H9 (cell line): ENCODE measurements around the gene RBM33. TPM values are rescaled to one million over a fixed set of nuclear protein-coding genes. Genes with fewer than 3 reads are reported as not detected.

ENCODE experiments used
- DNase-seq: peaks from one replicate; pipeline ENCODE4 v3.0.0-alpha.2; 2017
- H2AFZ ChIP-seq: one replicate; pipeline ENCODE4 v1.6.1; 2013; ENCODE audit warnings: mild to moderate bottlenecking, low read length, control low read depth, moderate library complexity
- H2AK5ac ChIP-seq: 2 replicates; pipeline ENCODE4 v1.6.1; 2013; ENCODE audit warnings: low read length, control low read depth, mixed read lengths; ENCODE audit not compliant: insufficient read length
- H2BK120ac ChIP-seq: one replicate; pipeline ENCODE4 v1.6.1; 2013; ENCODE audit warnings: low read depth, mild to moderate bottlenecking, low read length, control low read depth, inconsistent platforms; ENCODE audit not compliant: poor library complexity, severe bottlenecking
- H2BK12ac ChIP-seq: 2 replicates; pipeline ENCODE4 v1.6.1; 2013; ENCODE audit warnings: low read length, control low read depth, mixed read lengths, low read depth; ENCODE audit not compliant: insufficient read length
- H2BK15ac ChIP-seq: 2 replicates; pipeline ENCODE4 v1.6.1; 2013; ENCODE audit warnings: low read depth, low read length, control low read depth
- H2BK20ac ChIP-seq: one replicate; pipeline ENCODE4 v1.6.1; 2013; ENCODE audit warnings: low read depth, mild to moderate bottlenecking, low read length, control low read depth, inconsistent platforms; ENCODE audit not compliant: poor library complexity, severe bottlenecking
- H2BK5ac ChIP-seq: 2 replicates; pipeline ENCODE4 v1.6.1; 2013; ENCODE audit warnings: low read length, control low read depth, mixed read lengths; ENCODE audit not compliant: insufficient read length
- H3K14ac ChIP-seq: 2 replicates; pipeline ENCODE4 v1.6.1; 2013; ENCODE audit warnings: low read length, control low read depth; ENCODE audit not compliant: insufficient read depth
- H3K18ac ChIP-seq: 2 replicates; pipeline ENCODE4 v1.6.1; 2013; ENCODE audit warnings: low read depth, mild to moderate bottlenecking, mixed read lengths, low read length, control low read depth; ENCODE audit not compliant: insufficient read length
- H3K23ac ChIP-seq: 2 replicates; pipeline ENCODE4 v1.6.1; 2013; ENCODE audit warnings: low read length, control low read depth, mixed read lengths, low read depth; ENCODE audit not compliant: insufficient read length
- H3K23me2 ChIP-seq: 2 replicates; pipeline ENCODE4 v1.6.1; 2013; ENCODE audit warnings: low read depth, mild to moderate bottlenecking, mixed read lengths, low read length, control low read depth; ENCODE audit not compliant: insufficient read length, poor library complexity, severe bottlenecking
- H3K27ac ChIP-seq: 2 replicates; pipeline ENCODE4 v1.5.1; 2013; ENCODE audit warnings: low read length, control low read depth, mixed read lengths, low read depth; ENCODE audit not compliant: insufficient read length
- H3K27me3 ChIP-seq: 2 replicates; pipeline ENCODE4 v1.6.1; 2013; ENCODE audit warnings: low read length, control low read depth, inconsistent platforms; ENCODE audit not compliant: insufficient read depth
- H3K4ac ChIP-seq: 2 replicates; pipeline ENCODE4 v1.6.1; 2013; ENCODE audit warnings: low read depth, mild to moderate bottlenecking, control low read depth, inconsistent platforms, low read length, moderate library complexity
- H3K4me1 ChIP-seq: 2 replicates; pipeline ENCODE4 v1.6.1; 2013; ENCODE audit warnings: low read length, control low read depth, inconsistent platforms; ENCODE audit not compliant: insufficient read depth
- H3K4me2 ChIP-seq: 2 replicates; pipeline ENCODE4 v1.6.1; 2013; ENCODE audit warnings: low read length, control low read depth, mixed read lengths; ENCODE audit not compliant: insufficient read length, insufficient read depth
- H3K56ac ChIP-seq: 2 replicates; pipeline ENCODE4 v1.6.1; 2013; ENCODE audit warnings: low read depth, mild to moderate bottlenecking, mixed read lengths, low read length, control low read depth; ENCODE audit not compliant: insufficient read length
- H3K79me1 ChIP-seq: 2 replicates; pipeline ENCODE4 v1.6.1; 2013; ENCODE audit warnings: low read depth, mild to moderate bottlenecking, moderate library complexity, low read length, control low read depth, inconsistent platforms; ENCODE audit not compliant: insufficient read depth, poor library complexity, severe bottlenecking
- H3K79me2 ChIP-seq: 2 replicates; pipeline ENCODE4 v1.6.1; 2013; ENCODE audit warnings: low read length, control low read depth, inconsistent platforms; ENCODE audit not compliant: insufficient read depth
- H3K9ac ChIP-seq: 2 replicates; pipeline ENCODE4 v1.6.1; 2013; ENCODE audit warnings: low read length, control low read depth, mixed read lengths; ENCODE audit not compliant: insufficient read length; ENCODE audit errors: extremely low read depth
- H3K9me3 ChIP-seq: one replicate; pipeline ENCODE4 v1.6.1; 2013; ENCODE audit warnings: low read depth, low read length, inconsistent platforms; ENCODE audit not compliant: control insufficient read depth
- H3T11ph ChIP-seq: one replicate; pipeline ENCODE4 v1.6.1; 2013; ENCODE audit warnings: mild to moderate bottlenecking, low read length, control low read depth, inconsistent platforms
- H4K20me1 ChIP-seq: one replicate; pipeline ENCODE4 v1.6.1; 2013; ENCODE audit not compliant: control insufficient read depth, insufficient read length, insufficient read depth
- H4K5ac ChIP-seq: 2 replicates; pipeline ENCODE4 v1.6.1; 2013; ENCODE audit warnings: low read depth, mild to moderate bottlenecking, mixed read lengths, low read length, control low read depth; ENCODE audit not compliant: insufficient read length
- H4K8ac ChIP-seq: replicated peaks from 2 replicates; pipeline ENCODE4 v1.6.1; 2013; ENCODE audit warnings: low read length, control low read depth, mixed read lengths, low read depth; ENCODE audit not compliant: insufficient read length
- H4K91ac ChIP-seq: 2 replicates; pipeline ENCODE4 v1.6.1; 2013; ENCODE audit warnings: low read depth, mild to moderate bottlenecking, moderate library complexity, mixed read lengths, low read length, control low read depth; ENCODE audit not compliant: insufficient read length
- H3K27ac Mint-ChIP-seq, 3 experiments: 2 replicates in 2 of 3; 3 replicates in 1 of 3; pipeline ENCODE4 v1.8.0; 2020 to 2021; ENCODE audit warnings: mixed read lengths in 3 of 3, mild to moderate bottlenecking in 1 of 3, moderate library complexity in 1 of 3
- H3K27me3 Mint-ChIP-seq: 2 replicates; pipeline ENCODE4 v1.8.0; 2021; ENCODE audit warnings: low read depth, mild to moderate bottlenecking, moderate library complexity, mixed read lengths
- H3K36me3 Mint-ChIP-seq, 3 experiments: 2 replicates in 2 of 3; 3 replicates in 1 of 3; pipeline ENCODE4 v1.8.0; 2020 to 2021; ENCODE audit warnings: low read depth in 3 of 3, mixed read lengths in 3 of 3; ENCODE audit not compliant: insufficient read depth in 1 of 3
- H3K4me1 Mint-ChIP-seq, 2 experiments: 2 replicates each; pipeline ENCODE4 v1.8.0; 2020; ENCODE audit warnings: mixed read lengths in 2 of 2
- H3K4me3 Mint-ChIP-seq, 2 experiments: 2 replicates in 1 of 2; 3 replicates in 1 of 2; pipeline ENCODE4 v1.8.0; 2020 to 2021; ENCODE audit warnings: mild to moderate bottlenecking in 2 of 2, mixed read lengths in 2 of 2, moderate library complexity in 1 of 2
- H3K9me3 Mint-ChIP-seq, 2 experiments: 2 replicates in 1 of 2; 3 replicates in 1 of 2; pipeline ENCODE4 v1.8.0; 2020; ENCODE audit warnings: mild to moderate bottlenecking in 2 of 2, mixed read lengths in 2 of 2, moderate library complexity in 1 of 2
- WGBS: extraction: QIAGEN DNeasy Blood & Tissue Kit; methylation state at CpG from one replicate; pipeline ENCODE4 v1.1.7; 2013; ENCODE audit warnings: missing lambda C conversion rate, low lambda C conversion rate, mixed read lengths; ENCODE audit not compliant: insufficient read length; ENCODE audit errors: extremely low coverage; 5-methylcytosine and 5-hydroxymethylcytosine counted together
- total RNA-seq: library from RNA; stranded (reverse); gene quantifications from 2 replicates; pipeline ENCODE4 v1.2.1, GENCODE V29; 2021
- TF ChIP-seq, protein P1 (sequence below): fragments of 200-600 bp; sonication (generic); conservative IDR thresholded peaks from 3 replicates; pipeline ENCODE4 v1.8.0; 2021; ENCODE audit warnings: antibody characterized with exemption, mild to moderate bottlenecking

Gene RBM33
- total RNA-seq, 1 experiment from 2014 or later = 71.3 TPM

DNA sequence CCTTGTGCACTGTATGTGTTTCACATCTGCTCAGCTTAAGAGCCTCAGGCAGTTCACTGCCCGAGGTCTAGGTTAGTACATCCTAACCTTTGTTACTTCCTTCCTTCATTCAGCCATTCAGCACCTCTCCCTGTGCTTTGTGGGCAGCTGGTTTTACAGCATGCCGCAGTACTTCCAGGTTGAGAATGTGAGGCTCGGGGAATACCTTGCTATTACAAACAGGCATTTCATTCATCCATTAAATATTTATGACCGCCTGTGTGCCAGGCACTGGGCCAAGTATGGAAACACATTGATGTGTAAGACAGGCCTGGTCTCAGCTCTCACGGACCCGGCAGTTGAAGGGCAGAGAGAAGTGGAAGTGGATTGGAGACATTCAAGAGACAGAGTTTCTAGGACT lies 85.4 kb downstream of the RBM33 start:
- Mint-ChIP-seq H3K27me3 (no peaks in the 10 kb centered on the region), H3K36me3 (peaks cover 0 to 23% (median 12%) of the 10 kb centered on the region in 3 experiments; a peak in 5 of 7 replicates), H3K9me3 (no peaks in the 10 kb centered on the region), H3K4me3 (no peak overlapping the region), H3K4me1 (peaks cover 0 to 3% of the 10 kb centered on the region in 2 experiments; a peak in 2 of 4 replicates), H3K27ac (no peak overlapping the region)
- Histone ChIP-seq H2BK12ac (no peak overlapping the region), H3K18ac (no peak overlapping the region), H3K14ac (no peak overlapping the region), H2BK5ac (no peak overlapping the region), H3K27me3 (no peaks in the 10 kb centered on the region), H3K4me2 (no peak overlapping the region), H2AK5ac (no peak overlapping the region), H3K4me1 (no peaks in the 10 kb centered on the region), H3K4ac (no peak overlapping the region), H3K79me2 (no peaks in the 10 kb centered on the region), H3K9ac (no peak overlapping the region), H3K9me3 (no peaks in the 10 kb centered on the region), H3K23me2 (no peaks in the 10 kb centered on the region), H3K27ac (no peak overlapping the region), H2BK120ac (no peak overlapping the region), H2BK15ac (no peak overlapping the region), H3K79me1 (peaks cover 4% of the 10 kb centered on the region), H2BK20ac (no peak overlapping the region), H4K20me1 (no peaks in the 10 kb centered on the region), H3K23ac (no peak overlapping the region), H4K91ac (no peak overlapping the region), H3T11ph (no peak overlapping the region), H3K56ac (no peak overlapping the region), H2AFZ (no peak overlapping the region), H4K8ac (no peak overlapping the region), H4K5ac (no peak overlapping the region)
- no peak for DNase-seq
- TF ChIP-seq, protein P1, sequence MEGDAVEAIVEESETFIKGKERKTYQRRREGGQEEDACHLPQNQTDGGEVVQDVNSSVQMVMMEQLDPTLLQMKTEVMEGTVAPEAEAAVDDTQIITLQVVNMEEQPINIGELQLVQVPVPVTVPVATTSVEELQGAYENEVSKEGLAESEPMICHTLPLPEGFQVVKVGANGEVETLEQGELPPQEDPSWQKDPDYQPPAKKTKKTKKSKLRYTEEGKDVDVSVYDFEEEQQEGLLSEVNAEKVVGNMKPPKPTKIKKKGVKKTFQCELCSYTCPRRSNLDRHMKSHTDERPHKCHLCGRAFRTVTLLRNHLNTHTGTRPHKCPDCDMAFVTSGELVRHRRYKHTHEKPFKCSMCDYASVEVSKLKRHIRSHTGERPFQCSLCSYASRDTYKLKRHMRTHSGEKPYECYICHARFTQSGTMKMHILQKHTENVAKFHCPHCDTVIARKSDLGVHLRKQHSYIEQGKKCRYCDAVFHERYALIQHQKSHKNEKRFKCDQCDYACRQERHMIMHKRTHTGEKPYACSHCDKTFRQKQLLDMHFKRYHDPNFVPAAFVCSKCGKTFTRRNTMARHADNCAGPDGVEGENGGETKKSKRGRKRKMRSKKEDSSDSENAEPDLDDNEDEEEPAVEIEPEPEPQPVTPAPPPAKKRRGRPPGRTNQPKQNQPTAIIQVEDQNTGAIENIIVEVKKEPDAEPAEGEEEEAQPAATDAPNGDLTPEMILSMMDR = no peak
- no CpG with 5 or more reads among the region's 6 CpGs for whole genome bisulfite sequencing
